ENCODE measurements around the gene PCP2.

PCP2 gene

GRCh38 chr19:7633698-7634097 is at the start of gene PCP2:
Gene PCP2, minus strand, starts transcription at chr19:7633719. Its CDS starts 262 bp downstream, at chr19:7633457.
- H3K4me3 ChIP-seq (ENCODE audit: low read depth, low read length) = no peak within 1 kb of the TSS

GRCh38 chr19:7682175-7682855 is 48.8 kb upstream of the PCP2 start:
- H3K4me3 ChIP-seq (ENCODE audit: low read depth, low read length) = no peak overlapping the region

GRCh38 chr19:7681340-7682174 is 48.0 kb upstream of the PCP2 start:
- H3K4me3 ChIP-seq (ENCODE audit: low read depth, low read length) = peak overlapping the region; percentile 77

- peak within 1 kb of the TSS; percentile 77 for H3K4me3 ChIP-seq (ENCODE audit: low read depth, low read length)
These were observed 47.3 kb upstream of the PCP2 start, which contains the start of gene TRAPPC5 for GRCh38 chr19:7680606-7681339. Gene TRAPPC5, plus strand, starts transcription at chr19:7680833. Its CDS starts 1,421 bp downstream, at chr19:7682254.

GRCh38 chr19:7679771-7680605 is 46.5 kb upstream of the PCP2 start:
- peak overlapping the region; percentile 77 for H3K4me3 ChIP-seq (ENCODE audit: low read depth, low read length)

- H3K4me3 ChIP-seq (ENCODE audit: low read depth, low read length) = no peak overlapping the region
These were observed 45.6 kb upstream of the PCP2 start for GRCh38 chr19:7678971-7679751.

- no peak overlapping the region for H3K4me3 ChIP-seq (ENCODE audit: low read depth, low read length)
These were observed 44.3 kb upstream of the PCP2 start for GRCh38 chr19:7677669-7678311.

- H3K4me3 ChIP-seq (ENCODE audit: low read depth, low read length) = no peak within 1 kb of the TSS
These were observed 43.3 kb upstream of the PCP2 start, which contains the start of gene MCEMP1 for GRCh38 chr19:7676854-7677253. Gene MCEMP1, plus strand, starts transcription at chr19:7677090. Its CDS starts 31 bp downstream, at chr19:7677121.

- H3K4me3 ChIP-seq (ENCODE audit: low read depth, low read length) = no peak overlapping the region
These were observed 42.9 kb upstream of the PCP2 start for GRCh38 chr19:7676376-7676775.

GRCh38 chr19:7674010-7675005 is 40.8 kb upstream of the PCP2 start:
- H3K4me3 ChIP-seq (ENCODE audit: low read depth, low read length) = no peak overlapping the region

GRCh38 chr19:7672522-7672921 is 39.0 kb upstream of the PCP2 start:
- H3K4me3 ChIP-seq (ENCODE audit: low read depth, low read length) = no peak overlapping the region

- H3K4me3 ChIP-seq (ENCODE audit: low read depth, low read length) = peak overlapping the region; percentile 51
These were observed 37.3 kb upstream of the PCP2 start for GRCh38 chr19:7670790-7671189.

- peak overlapping the region; percentile 51 for H3K4me3 ChIP-seq (ENCODE audit: low read depth, low read length)
These were observed 36.7 kb upstream of the PCP2 start for GRCh38 chr19:7670150-7670783.

GRCh38 chr19:7669641-7670040 is 36.1 kb upstream of the PCP2 start:
- peak overlapping the region; percentile 17 for H3K4me3 ChIP-seq (ENCODE audit: low read depth, low read length)

- peak within 1 kb of the TSS; percentile 17 for H3K4me3 ChIP-seq (ENCODE audit: low read depth, low read length)
These were observed 35.3 kb upstream of the PCP2 start, which contains the start of gene RETN for GRCh38 chr19:7668842-7669241. Gene RETN, plus strand, starts transcription at chr19:7669049. Its CDS starts 278 bp downstream, at chr19:7669327.

GRCh38 chr19:7665076-7665475 is 31.6 kb upstream of the PCP2 start:
- H3K4me3 ChIP-seq (ENCODE audit: low read depth, low read length) = no peak overlapping the region

- no peak overlapping the region for H3K4me3 ChIP-seq (ENCODE audit: low read depth, low read length)
These were observed 30.2 kb upstream of the PCP2 start for GRCh38 chr19:7663706-7664105.
